K562 (cell line): ENCODE results near the gene BNIP1. TPM values are rescaled to one million over a fixed set of nuclear protein-coding genes. Genes with fewer than 3 reads are reported as not detected.

Source experiments
- ASH1L ChIP-seq: fragments of 450-650 bp; IDR thresholded peaks from 2 replicates; pipeline ENCODE4 v1.6.1; 2018; ENCODE audit warnings: borderline replicate concordance, mild to moderate bottlenecking, low read depth; ENCODE audit not compliant: partially characterized antibody
- CHAMP1 ChIP-seq: fragments of 450-650 bp; IDR thresholded peaks from 2 replicates; pipeline ENCODE4 v1.6.1; 2016; ENCODE audit warnings: mild to moderate bottlenecking
- CREB3 ChIP-seq: fragments of 450-650 bp; conservative IDR thresholded peaks from 2 replicates; pipeline ENCODE4 v1.6.1; 2016; ENCODE audit warnings: missing genetic modification characterization, low read depth, mild to moderate bottlenecking, missing compliant biosample characterization, moderate library complexity
- CXXC5 ChIP-seq: fragments of 250-450 bp; sonication (Bioruptor Pico); IDR thresholded peaks from 2 replicates; pipeline ENCODE4 v1.8.0; 2022; ENCODE audit warnings: inconsistent platforms, mild to moderate bottlenecking, moderate library complexity
- HDAC6 ChIP-seq: IDR thresholded peaks from 2 replicates; pipeline ENCODE4 v1.6.1; 2012; ENCODE audit warnings: low read depth, mild to moderate bottlenecking, control low read depth, inconsistent platforms, low read length, moderate library complexity
- HDAC8 ChIP-seq: fragments of 450-650 bp; IDR thresholded peaks from 2 replicates; pipeline ENCODE4 v1.6.1; 2016; ENCODE audit warnings: mild to moderate bottlenecking, missing genetic modification characterization, moderate library complexity, missing compliant biosample characterization
- ILK ChIP-seq: fragments of 450-650 bp; IDR thresholded peaks from 2 replicates; pipeline ENCODE4 v1.6.1; 2016; ENCODE audit warnings: missing genetic modification characterization, low read depth, mild to moderate bottlenecking, missing compliant biosample characterization, moderate library complexity, borderline replicate concordance
- MLLT1 ChIP-seq, 2 experiments: fragments of 450-650 bp; IDR thresholded peaks; 2 replicates each; pipeline ENCODE4 v1.6.1; 2016
- NFE2 ChIP-seq: IDR thresholded peaks from 2 replicates; pipeline ENCODE4 v1.6.1; 2014; ENCODE audit warnings: antibody characterized with exemption, low read depth
- RAD21 ChIP-seq, 2 experiments: fragments of 250-450 bp in 1 of 2; fragments of 450-650 bp in 1 of 2; sonication (Bioruptor Pico) in 1 of 2; formaldehyde crosslinking in 1 of 2; IDR thresholded peaks in 1 of 2; conservative IDR thresholded peaks in 1 of 2; 2 replicates each; pipeline versions ENCODE4 v1.4.0 to v1.8.0; 2020 to 2022; ENCODE audit warnings: mild to moderate bottlenecking in 2 of 2, moderate library complexity in 1 of 2
- RB1 ChIP-seq: fragments of 450-650 bp; IDR thresholded peaks from 2 replicates; pipeline ENCODE4 v1.6.1; 2017; ENCODE audit warnings: low read depth, mild to moderate bottlenecking
- RCOR1 ChIP-seq, 2 experiments: IDR thresholded peaks; 2 replicates each; pipeline ENCODE4 v1.6.1; 2012; ENCODE audit warnings: low read depth in 2 of 2, low read length in 2 of 2, borderline replicate concordance in 1 of 2, improper control_type of control experiment in 1 of 2
- SLC30A9 ChIP-seq: fragments of 250-450 bp; sonication (Bioruptor Pico); IDR thresholded peaks from 2 replicates; pipeline ENCODE4 v1.8.0; 2022; ENCODE audit warnings: mild to moderate bottlenecking, moderate library complexity
- STAT5B ChIP-seq: fragments of 250-450 bp; sonication (Bioruptor Pico); IDR thresholded peaks from 2 replicates; pipeline ENCODE4 v1.8.0; 2021; ENCODE audit warnings: mild to moderate bottlenecking, inconsistent platforms
- TFAM ChIP-seq: fragments of 250-450 bp; sonication (Bioruptor Pico); conservative IDR thresholded peaks from 2 replicates; pipeline ENCODE4 v1.5.0; 2021; ENCODE audit warnings: mild to moderate bottlenecking, moderate library complexity
- TOE1 ChIP-seq, 2 experiments: fragments of 450-650 bp in 1 of 2; sonication (generic) in 1 of 2; formaldehyde crosslinking in 1 of 2; IDR thresholded peaks; 2 replicates each; pipeline versions ENCODE4 v1.7.1 to v1.8.0; 2016 to 2022; ENCODE audit warnings: borderline replicate concordance in 2 of 2, mild to moderate bottlenecking in 2 of 2, antibody characterized with exemption in 1 of 2, inconsistent platforms in 1 of 2, low read depth in 1 of 2, missing genetic modification reagents in 1 of 2, moderate library complexity in 1 of 2
- ZNF175 ChIP-seq: fragments of 200-800 bp; sonication (Bioruptor generic); IDR thresholded peaks from 2 replicates; pipeline ENCODE4 v1.6.1; 2016; ENCODE audit warnings: low read depth, mild to moderate bottlenecking, missing genetic modification characterization, missing compliant biosample characterization
- ZNF740 ChIP-seq, 3 experiments: fragments of 200-800 bp in 1 of 3; sonication (Bioruptor generic) in 1 of 3; sonication (generic) in 1 of 3; formaldehyde crosslinking in 1 of 3; IDR thresholded peaks; 2 replicates each; pipeline versions ENCODE4 v1.6.1 to v1.8.0; 2016 to 2022; ENCODE audit warnings: mild to moderate bottlenecking in 2 of 3, missing compliant biosample characterization in 2 of 3, missing genetic modification characterization in 2 of 3, missing genetic modification reagents in 1 of 3
- polyA plus RNA-seq, 8 experiments: library from polyadenylated mRNA; depleted of rRNA in 4 of 8; stranded (reverse) in 5 of 8; unstranded in 3 of 8; fragments of >200 nt; fragmentation: Nextera tagmentation in 2 of 8; fragmentation: Illumina TruSeq in 1 of 8; extraction: Ambion mirVana in 2 of 8; extraction: Trizol in 1 of 8; gene quantifications; 2 replicates each; pipeline versions ENCODE4 v1.2.1 to v1.2.3, GENCODE V29; 2011 to 2014; ENCODE audit warnings: inconsistent platforms in 1 of 8, missing spikeins in 1 of 8
- total RNA-seq, 7 experiments: library from RNA; depleted of rRNA in 6 of 7; stranded (reverse); fragments of >200 nt in 6 of 7; fragmentation: Illumina TruSeq in 2 of 7; extraction: Trizol in 2 of 7; gene quantifications; 2 replicates each; pipeline versions ENCODE4 v1.2.1 to v1.2.3, GENCODE V29; 2011 to 2021; ENCODE audit warnings: low replicate concordance in 1 of 7

The BNIP1 gene
- total and polyA plus RNA-seq, 9 of the 15 experiments (the other 6 are each of a cell fraction or from before 2014, with no cell fraction given), result 18.8 to 65.0 (median 26.2) TPM

- peak; percentile 92 for TF ChIP-seq ZNF740 (CRISPR knock-in tag; IDR thresholded peaks at IDR 0.05)
- peak in 1 of 2 experiments; percentile 83; a peak in 1 of 4 replicates for TF ChIP-seq ZNF740 (tag; IDR thresholded peaks at IDR 0.05)
- peak; percentile 80 for TF ChIP-seq CXXC5 (CRISPR knock-in tag)
- TF ChIP-seq SLC30A9 (CRISPR knock-in tag), result no peak
- TF ChIP-seq TFAM (CRISPR knock-in tag), result no peak
- TF ChIP-seq CREB3, result no peak
- TF ChIP-seq TOE1 (IDR thresholded peaks at IDR 0.05; ENCODE audit: borderline replicate concordance), result peak; percentile 83
- TF ChIP-seq TOE1 (CRISPR knock-in tag; IDR thresholded peaks at IDR 0.05; ENCODE audit: borderline replicate concordance, low read depth), result no peak
- peak; percentile 96 for TF ChIP-seq RB1
- TF ChIP-seq CHAMP1, result peak; percentile 41; the same call in 1 of the 2 replicates
- TF ChIP-seq RAD21 (CRISPR knock-in tag; conservative IDR thresholded peaks at IDR 0.05 in 1 of 2, IDR thresholded peaks at IDR 0.05 in 1 of 2), result peak; percentile 41 to 62
- no peak for TF ChIP-seq STAT5B
- no peak for TF ChIP-seq HDAC8 (tag)
- no peak for TF ChIP-seq ILK
- TF ChIP-seq HDAC6, result no peak
- 0 out of 2 replicates have a peak, but pooled peaks have one; percentile 4 for TF ChIP-seq NFE2
- TF ChIP-seq MLLT1 (IDR thresholded peaks at IDR 0.05), result 0 out of 4 replicates have a peak, but pooled peaks of 1 of the 2 experiments have one; percentile 51
- no peak for TF ChIP-seq ASH1L
- TF ChIP-seq ZNF175 (CRISPR knock-in tag), result no peak
- peak in 1 of 2 experiments; percentile 84; a peak in 2 of 4 replicates for TF ChIP-seq RCOR1 (IDR thresholded peaks at IDR 0.05; ENCODE audit: borderline replicate concordance in 1 of 2, low read depth in 2 of 2, low read length in 2 of 2)
These were observed at the start of gene BNIP1 (continued) for GRCh38 chr5:173144200-173145176.
